ENCODE measurements around the gene GPC6.

The GPC6 gene

GRCh38 chr13:93653776-93654175, 427.2 kb downstream of the GPC6 start:
- H3K9me2 ChIP-seq (replicated peaks; ENCODE audit: low read depth, low read length) = no peaks in the 10 kb centered on the region
- no peaks in the 10 kb centered on the region for H3K4me1 ChIP-seq (ENCODE audit: insufficient read depth, low read length, poor library complexity, severe bottlenecking)
- H3K9ac ChIP-seq (ENCODE audit: low read depth, low read length, poor library complexity, severe bottlenecking) = no peak overlapping the region
- H3K4me2 ChIP-seq (ENCODE audit: low read depth, low read length, poor library complexity, severe bottlenecking) = no peak overlapping the region
- TF ChIP-seq CTCF (conservative IDR thresholded peaks at IDR 0.05; ENCODE audit: low read length) = no peak
- H3K79me2 ChIP-seq (ENCODE audit: insufficient read depth, low read length) = no peaks in the 10 kb centered on the region
- no peak overlapping the region for H3K4me3 ChIP-seq (ENCODE audit: low read length, poor library complexity, severe bottlenecking)
- H3F3A ChIP-seq (ENCODE audit: low read depth) = no peaks in the 10 kb centered on the region
- H3K27me3 ChIP-seq (ENCODE audit: insufficient read depth, low read length, poor library complexity, severe bottlenecking) = no peaks in the 10 kb centered on the region
- H3K36me3 ChIP-seq (ENCODE audit: insufficient read depth, low read length) = no peaks in the 10 kb centered on the region
- H3K9me3 ChIP-seq (ENCODE audit: insufficient read depth, low read depth, low read length) = no peaks in the 10 kb centered on the region
- no peak overlapping the region for H2AFZ ChIP-seq (ENCODE audit: low read length)
- H4K20me1 ChIP-seq (ENCODE audit: insufficient read depth, low read length, poor library complexity, severe bottlenecking) = no peaks in the 10 kb centered on the region

GRCh38 chr13:93655154-93655553, 428.5 kb downstream of the GPC6 start:
- Histone ChIP-seq H3K79me2 (ENCODE audit: insufficient read depth, low read length) (no peaks in the 10 kb centered on the region), H3K4me1 (ENCODE audit: insufficient read depth, low read length, poor library complexity, severe bottlenecking) (no peaks in the 10 kb centered on the region), H3K36me3 (ENCODE audit: insufficient read depth, low read length) (no peaks in the 10 kb centered on the region), H3K27me3 (ENCODE audit: insufficient read depth, low read length, poor library complexity, severe bottlenecking) (no peaks in the 10 kb centered on the region), H2AFZ (ENCODE audit: low read length) (no peak overlapping the region), H3F3A (ENCODE audit: low read depth) (no peaks in the 10 kb centered on the region), H3K4me2 (ENCODE audit: low read depth, low read length, poor library complexity, severe bottlenecking) (no peak overlapping the region), H4K20me1 (ENCODE audit: insufficient read depth, low read length, poor library complexity, severe bottlenecking) (no peaks in the 10 kb centered on the region), H3K9ac (ENCODE audit: low read depth, low read length, poor library complexity, severe bottlenecking) (no peak overlapping the region), H3K4me3 (ENCODE audit: low read length, poor library complexity, severe bottlenecking) (no peak overlapping the region), H3K9me2 (replicated peaks; ENCODE audit: low read depth, low read length) (no peaks in the 10 kb centered on the region), H3K9me3 (ENCODE audit: insufficient read depth, low read depth, low read length) (no peaks in the 10 kb centered on the region)
- TF ChIP-seq CTCF (conservative IDR thresholded peaks at IDR 0.05; ENCODE audit: low read length) (no peak), EZH2phosphoT487 (IDR thresholded peaks at IDR 0.05; ENCODE audit: borderline replicate concordance) (no peak)

- H3K4me3 ChIP-seq (ENCODE audit: low read length, poor library complexity, severe bottlenecking) = no peak overlapping the region
- no peaks in the 10 kb centered on the region for H3K9me3 ChIP-seq (ENCODE audit: insufficient read depth, low read depth, low read length)
- H3K27me3 ChIP-seq (ENCODE audit: insufficient read depth, low read length, poor library complexity, severe bottlenecking) = no peaks in the 10 kb centered on the region
- H3K79me2 ChIP-seq (ENCODE audit: insufficient read depth, low read length) = no peaks in the 10 kb centered on the region
- no peak overlapping the region for H3K4me2 ChIP-seq (ENCODE audit: low read depth, low read length, poor library complexity, severe bottlenecking)
- TF ChIP-seq CTCF (conservative IDR thresholded peaks at IDR 0.05; ENCODE audit: low read length) (no peak), EZH2phosphoT487 (IDR thresholded peaks at IDR 0.05; ENCODE audit: borderline replicate concordance) (no peak)
- no peaks in the 10 kb centered on the region for H4K20me1 ChIP-seq (ENCODE audit: insufficient read depth, low read length, poor library complexity, severe bottlenecking)
- no peaks in the 10 kb centered on the region for H3K36me3 ChIP-seq (ENCODE audit: insufficient read depth, low read length)
- H3K9me2 ChIP-seq (replicated peaks; ENCODE audit: low read depth, low read length) = no peaks in the 10 kb centered on the region
- H3K4me1 ChIP-seq (ENCODE audit: insufficient read depth, low read length, poor library complexity, severe bottlenecking) = no peaks in the 10 kb centered on the region
- no peaks in the 10 kb centered on the region for H3F3A ChIP-seq (ENCODE audit: low read depth)
- no peak overlapping the region for H3K9ac ChIP-seq (ENCODE audit: low read depth, low read length, poor library complexity, severe bottlenecking)
- H2AFZ ChIP-seq (ENCODE audit: low read length) = no peak overlapping the region
Measured at GRCh38 chr13:93660391-93661063, 433.9 kb downstream of the GPC6 start.
